H9 (cell line): ENCODE results near the gene B9D2. TPM values are rescaled to one million over a fixed set of nuclear protein-coding genes. Genes with fewer than 3 reads are reported as not detected.

Source experiments
- DNase-seq: peaks from one replicate; pipeline ENCODE4 v3.0.0-alpha.2; 2017
- H2AFZ ChIP-seq: one replicate; pipeline ENCODE4 v1.6.1; 2013; ENCODE audit warnings: mild to moderate bottlenecking, low read length, control low read depth, moderate library complexity
- H2AK5ac ChIP-seq: 2 replicates; pipeline ENCODE4 v1.6.1; 2013; ENCODE audit warnings: low read length, control low read depth, mixed read lengths; ENCODE audit not compliant: insufficient read length
- H2BK120ac ChIP-seq: one replicate; pipeline ENCODE4 v1.6.1; 2013; ENCODE audit warnings: low read depth, mild to moderate bottlenecking, low read length, control low read depth, inconsistent platforms; ENCODE audit not compliant: poor library complexity, severe bottlenecking
- H2BK12ac ChIP-seq: 2 replicates; pipeline ENCODE4 v1.6.1; 2013; ENCODE audit warnings: low read length, control low read depth, mixed read lengths, low read depth; ENCODE audit not compliant: insufficient read length
- H2BK15ac ChIP-seq: 2 replicates; pipeline ENCODE4 v1.6.1; 2013; ENCODE audit warnings: low read depth, low read length, control low read depth
- H2BK20ac ChIP-seq: one replicate; pipeline ENCODE4 v1.6.1; 2013; ENCODE audit warnings: low read depth, mild to moderate bottlenecking, low read length, control low read depth, inconsistent platforms; ENCODE audit not compliant: poor library complexity, severe bottlenecking
- H2BK5ac ChIP-seq: 2 replicates; pipeline ENCODE4 v1.6.1; 2013; ENCODE audit warnings: low read length, control low read depth, mixed read lengths; ENCODE audit not compliant: insufficient read length
- H3K14ac ChIP-seq: 2 replicates; pipeline ENCODE4 v1.6.1; 2013; ENCODE audit warnings: low read length, control low read depth; ENCODE audit not compliant: insufficient read depth
- H3K18ac ChIP-seq: 2 replicates; pipeline ENCODE4 v1.6.1; 2013; ENCODE audit warnings: low read depth, mild to moderate bottlenecking, mixed read lengths, low read length, control low read depth; ENCODE audit not compliant: insufficient read length
- H3K23ac ChIP-seq: 2 replicates; pipeline ENCODE4 v1.6.1; 2013; ENCODE audit warnings: low read length, control low read depth, mixed read lengths, low read depth; ENCODE audit not compliant: insufficient read length
- H3K23me2 ChIP-seq: 2 replicates; pipeline ENCODE4 v1.6.1; 2013; ENCODE audit warnings: low read depth, mild to moderate bottlenecking, mixed read lengths, low read length, control low read depth; ENCODE audit not compliant: insufficient read length, poor library complexity, severe bottlenecking
- H3K27ac ChIP-seq: 2 replicates; pipeline ENCODE4 v1.5.1; 2013; ENCODE audit warnings: low read length, control low read depth, mixed read lengths, low read depth; ENCODE audit not compliant: insufficient read length
- H3K27me3 ChIP-seq: 2 replicates; pipeline ENCODE4 v1.6.1; 2013; ENCODE audit warnings: low read length, control low read depth, inconsistent platforms; ENCODE audit not compliant: insufficient read depth
- H3K4ac ChIP-seq: 2 replicates; pipeline ENCODE4 v1.6.1; 2013; ENCODE audit warnings: low read depth, mild to moderate bottlenecking, control low read depth, inconsistent platforms, low read length, moderate library complexity
- H3K4me1 ChIP-seq: 2 replicates; pipeline ENCODE4 v1.6.1; 2013; ENCODE audit warnings: low read length, control low read depth, inconsistent platforms; ENCODE audit not compliant: insufficient read depth
- H3K4me2 ChIP-seq: 2 replicates; pipeline ENCODE4 v1.6.1; 2013; ENCODE audit warnings: low read length, control low read depth, mixed read lengths; ENCODE audit not compliant: insufficient read length, insufficient read depth
- H3K56ac ChIP-seq: 2 replicates; pipeline ENCODE4 v1.6.1; 2013; ENCODE audit warnings: low read depth, mild to moderate bottlenecking, mixed read lengths, low read length, control low read depth; ENCODE audit not compliant: insufficient read length
- H3K79me1 ChIP-seq: 2 replicates; pipeline ENCODE4 v1.6.1; 2013; ENCODE audit warnings: low read depth, mild to moderate bottlenecking, moderate library complexity, low read length, control low read depth, inconsistent platforms; ENCODE audit not compliant: insufficient read depth, poor library complexity, severe bottlenecking
- H3K79me2 ChIP-seq: 2 replicates; pipeline ENCODE4 v1.6.1; 2013; ENCODE audit warnings: low read length, control low read depth, inconsistent platforms; ENCODE audit not compliant: insufficient read depth
- H3K9ac ChIP-seq: 2 replicates; pipeline ENCODE4 v1.6.1; 2013; ENCODE audit warnings: low read length, control low read depth, mixed read lengths; ENCODE audit not compliant: insufficient read length; ENCODE audit errors: extremely low read depth
- H3K9me3 ChIP-seq: one replicate; pipeline ENCODE4 v1.6.1; 2013; ENCODE audit warnings: low read depth, low read length, inconsistent platforms; ENCODE audit not compliant: control insufficient read depth
- H3T11ph ChIP-seq: one replicate; pipeline ENCODE4 v1.6.1; 2013; ENCODE audit warnings: mild to moderate bottlenecking, low read length, control low read depth, inconsistent platforms
- H4K20me1 ChIP-seq: one replicate; pipeline ENCODE4 v1.6.1; 2013; ENCODE audit not compliant: control insufficient read depth, insufficient read length, insufficient read depth
- H4K5ac ChIP-seq: 2 replicates; pipeline ENCODE4 v1.6.1; 2013; ENCODE audit warnings: low read depth, mild to moderate bottlenecking, mixed read lengths, low read length, control low read depth; ENCODE audit not compliant: insufficient read length
- H4K8ac ChIP-seq: replicated peaks from 2 replicates; pipeline ENCODE4 v1.6.1; 2013; ENCODE audit warnings: low read length, control low read depth, mixed read lengths, low read depth; ENCODE audit not compliant: insufficient read length
- H4K91ac ChIP-seq: 2 replicates; pipeline ENCODE4 v1.6.1; 2013; ENCODE audit warnings: low read depth, mild to moderate bottlenecking, moderate library complexity, mixed read lengths, low read length, control low read depth; ENCODE audit not compliant: insufficient read length
- H3K27ac Mint-ChIP-seq, 3 experiments: 2 replicates in 2 of 3; 3 replicates in 1 of 3; pipeline ENCODE4 v1.8.0; 2020 to 2021; ENCODE audit warnings: mixed read lengths in 3 of 3, mild to moderate bottlenecking in 1 of 3, moderate library complexity in 1 of 3
- H3K27me3 Mint-ChIP-seq: 2 replicates; pipeline ENCODE4 v1.8.0; 2021; ENCODE audit warnings: low read depth, mild to moderate bottlenecking, moderate library complexity, mixed read lengths
- H3K36me3 Mint-ChIP-seq, 3 experiments: 2 replicates in 2 of 3; 3 replicates in 1 of 3; pipeline ENCODE4 v1.8.0; 2020 to 2021; ENCODE audit warnings: low read depth in 3 of 3, mixed read lengths in 3 of 3; ENCODE audit not compliant: insufficient read depth in 1 of 3
- H3K4me1 Mint-ChIP-seq, 2 experiments: 2 replicates each; pipeline ENCODE4 v1.8.0; 2020; ENCODE audit warnings: mixed read lengths in 2 of 2
- H3K4me3 Mint-ChIP-seq, 2 experiments: 2 replicates in 1 of 2; 3 replicates in 1 of 2; pipeline ENCODE4 v1.8.0; 2020 to 2021; ENCODE audit warnings: mild to moderate bottlenecking in 2 of 2, mixed read lengths in 2 of 2, moderate library complexity in 1 of 2
- H3K9me3 Mint-ChIP-seq, 2 experiments: 2 replicates in 1 of 2; 3 replicates in 1 of 2; pipeline ENCODE4 v1.8.0; 2020; ENCODE audit warnings: mild to moderate bottlenecking in 2 of 2, mixed read lengths in 2 of 2, moderate library complexity in 1 of 2
- CTCF ChIP-seq: fragments of 200-600 bp; sonication (generic); conservative IDR thresholded peaks from 3 replicates; pipeline ENCODE4 v1.8.0; 2021; ENCODE audit warnings: antibody characterized with exemption, mild to moderate bottlenecking
- WGBS: extraction: QIAGEN DNeasy Blood & Tissue Kit; methylation state at CpG from one replicate; pipeline ENCODE4 v1.1.7; 2013; ENCODE audit warnings: missing lambda C conversion rate, low lambda C conversion rate, mixed read lengths; ENCODE audit not compliant: insufficient read length; ENCODE audit errors: extremely low coverage; 5-methylcytosine and 5-hydroxymethylcytosine counted together
- total RNA-seq: library from RNA; stranded (reverse); gene quantifications from 2 replicates; pipeline ENCODE4 v1.2.1, GENCODE V29; 2021

The B9D2 gene
- total RNA-seq, 1 experiment from 2014 or later = 4.8 TPM

DNA sequence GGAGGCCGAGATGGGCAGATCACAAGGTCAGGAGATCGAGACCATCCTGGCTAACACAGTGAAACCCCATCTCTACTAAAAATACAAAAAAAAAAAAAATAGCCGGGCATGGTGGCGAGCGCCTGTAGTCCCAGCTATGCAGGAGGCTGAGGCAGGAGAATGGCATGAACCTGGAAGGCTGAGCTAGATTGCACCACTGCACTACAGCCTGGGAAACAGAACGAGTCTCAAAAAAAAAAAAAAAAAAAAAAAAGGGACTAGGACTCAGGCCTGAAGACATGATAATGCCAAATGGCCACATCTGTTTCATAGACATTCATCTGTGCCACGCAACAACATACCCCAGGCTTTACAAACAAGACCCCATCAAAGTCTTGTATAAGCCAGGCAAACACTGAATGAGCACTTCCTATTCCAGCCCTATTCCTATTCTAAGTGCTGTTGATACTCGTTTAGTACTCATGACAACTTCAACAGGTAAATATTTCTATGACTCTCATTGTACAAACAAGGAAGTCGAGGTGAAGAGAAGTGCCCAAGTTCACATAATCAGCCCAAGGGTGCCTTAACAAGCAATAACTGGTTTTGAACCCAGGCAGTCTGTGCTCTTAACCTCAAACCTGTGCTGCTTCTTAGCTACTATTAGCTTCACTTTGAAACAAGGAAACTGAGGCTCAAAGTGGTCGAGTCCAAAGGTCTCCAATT, 1.7 kb downstream of the B9D2 start:
- no peak overlapping the region for H4K91ac ChIP-seq
- no peak overlapping the region for H2BK20ac ChIP-seq
- H4K8ac ChIP-seq = no peak overlapping the region
- H3K4me2 ChIP-seq = no peak overlapping the region
- Mint-ChIP-seq H3K4me3 (peak overlapping the region in 1 of 2 experiments; percentile 94; a peak in 1 of 5 replicates), H3K27me3 (no peaks in the 10 kb centered on the region; the same call in 1 of the 2 replicates), H3K4me1 (peaks cover 3 to 8% of the 10 kb centered on the region in 2 experiments; a peak in 3 of 4 replicates), H3K9me3 (no peaks in the 10 kb centered on the region), H3K36me3 (no peaks in the 10 kb centered on the region; a peak in 1 of 7 replicates), H3K27ac (no peak overlapping the region)
- H2BK12ac ChIP-seq = no peak overlapping the region
- no peak for DNase-seq
- H3T11ph ChIP-seq = no peak overlapping the region
- H3K23ac ChIP-seq = no peak overlapping the region
- H3K4ac ChIP-seq = no peak overlapping the region
- no peaks in the 10 kb centered on the region for H3K27me3 ChIP-seq
- no peak overlapping the region for H2BK5ac ChIP-seq
- H3K4me1 ChIP-seq = no peaks in the 10 kb centered on the region
- no peak overlapping the region for H2AK5ac ChIP-seq
- H2BK120ac ChIP-seq = no peak overlapping the region
- no peaks in the 10 kb centered on the region for H3K79me1 ChIP-seq
- no peak overlapping the region for H4K5ac ChIP-seq
- WGBS = no CpG with 5 or more reads among the region's 10 CpGs
- H3K14ac ChIP-seq = no peak overlapping the region
- peaks cover 8% of the 10 kb centered on the region for H3K23me2 ChIP-seq
- no peak for TF ChIP-seq CTCF
- no peak overlapping the region for H2AFZ ChIP-seq
- H3K27ac ChIP-seq = no peak overlapping the region
- H3K9ac ChIP-seq = no peak overlapping the region
- H3K9me3 ChIP-seq = no peaks in the 10 kb centered on the region
- H2BK15ac ChIP-seq = no peak overlapping the region
- H3K18ac ChIP-seq = no peak overlapping the region
- H4K20me1 ChIP-seq = no peaks in the 10 kb centered on the region
- H3K79me2 ChIP-seq = no peaks in the 10 kb centered on the region
- no peak overlapping the region for H3K56ac ChIP-seq
